Tibial artery (tissue), 4 donors: ENCODE data around the gene FCHSD2.
A peak's percentile ranks its signal among the peaks of the same experiment; 100 is the strongest.

Experiments used
- DNase-seq, 2 donors: peaks; one replicate each; pipeline ENCODE4 v3.0.0-alpha.2; 2019
- H3K27ac ChIP-seq, 2 donors: fragments of 200-600 bp; sonication (generic) in 1 of 2; 1 replicate in 1 of 2; 2 replicates in 1 of 2; pipeline ENCODE4 v1.5.1; 2018 to 2019; ENCODE audit warnings: mild to moderate bottlenecking in 1 of 2
- H3K27me3 ChIP-seq, 2 donors: fragments of 200-600 bp; sonication (generic) in 1 of 2; one replicate each; pipeline versions ENCODE4 v1.5.1 to v1.6.0; 2016 to 2019
- H3K36me3 ChIP-seq, 3 donors: fragments of 200-600 bp; sonication (generic) in 2 of 3; one replicate each; pipeline ENCODE4 v1.5.1; 2016 to 2019; ENCODE audit warnings: mild to moderate bottlenecking in 2 of 3
- H3K4me1 ChIP-seq, 4 donors: fragments of 200-600 bp; sonication (generic) in 2 of 4; 1 replicate in 3 of 4; 2 replicates in 1 of 4; pipeline ENCODE4 v1.5.1; 2016 to 2019
- H3K4me3 ChIP-seq, 2 donors: fragments of 200-600 bp; sonication (generic) in 1 of 2; 1 replicate in 1 of 2; 2 replicates in 1 of 2; pipeline ENCODE4 v1.5.1; 2018 to 2019; ENCODE audit warnings: mild to moderate bottlenecking in 2 of 2
- H3K9me3 ChIP-seq, 3 donors: fragments of 200-600 bp; sonication (generic) in 1 of 3; one replicate each; pipeline ENCODE4 v1.5.1; 2016 to 2019
- CTCF ChIP-seq, 2 experiments: fragments of 200-600 bp in 1 of 2; fragments of 450-650 bp in 1 of 2; IDR thresholded peaks; one replicate each; pipeline ENCODE4 v1.5.1; 2017 to 2019; ENCODE audit warnings: antibody characterized with exemption in 2 of 2, mild to moderate bottlenecking in 1 of 2, moderate library complexity in 1 of 2
- intact Hi-C: fragments of 100-400 bp; cut with DNase I; formaldehyde crosslinking; loops from one replicate; pipeline ENCODE4 v1.15.0; 2023; ENCODE audit warnings: low total_unique reads

Gene FCHSD2

GRCh38 chr11:72840780-72841179 lies 301.3 kb downstream of the FCHSD2 start:
- no peaks in the 10 kb centered on the region for H3K9me3 ChIP-seq
- peak overlapping the region in 1 of 2 donors; percentile 94 for H3K27ac ChIP-seq
- no peak for DNase-seq
- no peak for TF ChIP-seq CTCF (IDR thresholded peaks at IDR 0.05)
- peaks cover 7 to 49% (median 23%) of the 10 kb centered on the region in 4 donors for H3K4me1 ChIP-seq
- peaks cover 35 to 57% (median 47%) of the 10 kb centered on the region in 3 donors for H3K36me3 ChIP-seq
- H3K27me3 ChIP-seq = no peaks in the 10 kb centered on the region
- intact Hi-C loops = no loop called here
- no peak overlapping the region for H3K4me3 ChIP-seq

- no peak for TF ChIP-seq CTCF (IDR thresholded peaks at IDR 0.05)
- Histone ChIP-seq H3K9me3 (no peaks in the 10 kb centered on the region), H3K27ac (peak overlapping the region; percentile 92 to 94), H3K4me1 (peaks cover 11 to 60% (median 42%) of the 10 kb centered on the region in 4 donors), H3K36me3 (peaks cover 35 to 57% (median 40%) of the 10 kb centered on the region in 3 donors), H3K4me3 (no peak overlapping the region), H3K27me3 (no peaks in the 10 kb centered on the region)
- DNase-seq = no peak
- intact Hi-C loops = no loop called here
Observed at GRCh38 chr11:72838691-72839305, 303.3 kb downstream of the FCHSD2 start.

GRCh38 chr11:72836111-72836510 lies 306.0 kb downstream of the FCHSD2 start:
- Histone ChIP-seq H3K27me3 (no peaks in the 10 kb centered on the region), H3K36me3 (peaks cover 17 to 32% (median 18%) of the 10 kb centered on the region in 3 donors), H3K4me3 (no peak overlapping the region), H3K9me3 (no peaks in the 10 kb centered on the region), H3K27ac (peak overlapping the region; percentile 92 to 94), H3K4me1 (peaks cover 17 to 86% (median 68%) of the 10 kb centered on the region in 4 donors)
- no peak for DNase-seq
- no peak for TF ChIP-seq CTCF (IDR thresholded peaks at IDR 0.05)
- intact Hi-C loops = no loop called here

GRCh38 chr11:72834905-72835304 lies 307.2 kb downstream of the FCHSD2 start:
- intact Hi-C loops = no loop called here
- TF ChIP-seq CTCF (IDR thresholded peaks at IDR 0.05) = no peak
- H3K4me3 ChIP-seq = peak overlapping the region in 1 of 2 donors; percentile 14
- no peaks in the 10 kb centered on the region for H3K9me3 ChIP-seq
- H3K36me3 ChIP-seq = peaks cover 11 to 20% (median 18%) of the 10 kb centered on the region in 3 donors
- H3K4me1 ChIP-seq = peaks cover 17 to 80% (median 70%) of the 10 kb centered on the region in 4 donors
- peak in 1 of 2 donors; percentile 83 for DNase-seq
- no peaks in the 10 kb centered on the region for H3K27me3 ChIP-seq
- H3K27ac ChIP-seq = peak overlapping the region; percentile 92 to 94

GRCh38 chr11:72833811-72834493 lies 308.2 kb downstream of the FCHSD2 start:
- no peak for DNase-seq
- peak in 1 of 2 experiments; percentile 21 for TF ChIP-seq CTCF (IDR thresholded peaks at IDR 0.05)

More at GRCh38 chr11:72833811-72834493, 308.2 kb downstream of the FCHSD2 start:
- Histone ChIP-seq H3K4me3 (no peak overlapping the region), H3K27me3 (no peaks in the 10 kb centered on the region), H3K4me1 (peaks cover 17 to 78% (median 69%) of the 10 kb centered on the region in 4 donors), H3K36me3 (peaks cover 5 to 20% (median 10%) of the 10 kb centered on the region in 3 donors), H3K9me3 (no peaks in the 10 kb centered on the region), H3K27ac (peak overlapping the region; percentile 92 to 94)
- intact Hi-C loops = no loop called here
